Liver (tissue), 9 donors: ENCODE measurements around the gene GALNT9. TPM values are rescaled to one million over a fixed set of nuclear protein-coding genes. Genes with fewer than 3 reads are reported as not detected.

Source experiments
- DNase-seq: peaks from one replicate; pipeline ENCODE4 v3.0.0-alpha.2; 2017; ENCODE audit warnings: low spot score
- H3K27ac ChIP-seq, 2 donors: one replicate each; pipeline ENCODE4 v1.7.0; 2013; ENCODE audit warnings: inconsistent platforms in 2 of 2, low read length in 2 of 2, control low read depth in 1 of 2, low read depth in 1 of 2, mild to moderate bottlenecking in 1 of 2
- H3K27me3 ChIP-seq, 4 donors: one replicate each; pipeline versions ENCODE4 v1.6.1 to v1.7.0; 2013; ENCODE audit warnings: low read length in 3 of 4, inconsistent platforms in 1 of 4, mild to moderate bottlenecking in 1 of 4, moderate library complexity in 1 of 4; ENCODE audit not compliant: control insufficient read depth in 4 of 4, insufficient read depth in 4 of 4
- H3K36me3 ChIP-seq, 4 donors: one replicate each; pipeline versions ENCODE4 v1.6.1 to v1.7.0; 2013; ENCODE audit warnings: low read length in 3 of 4, mild to moderate bottlenecking in 3 of 4, low read depth in 1 of 4, moderate library complexity in 1 of 4; ENCODE audit not compliant: control insufficient read depth in 4 of 4, insufficient read depth in 3 of 4
- H3K4me1 ChIP-seq, 4 donors: one replicate each; pipeline versions ENCODE4 v1.6.1 to v1.7.0; 2013; ENCODE audit warnings: low read length in 3 of 4, mild to moderate bottlenecking in 3 of 4, moderate library complexity in 1 of 4; ENCODE audit not compliant: control insufficient read depth in 4 of 4, insufficient read depth in 4 of 4
- H3K4me3 ChIP-seq, 3 donors: one replicate each; pipeline versions ENCODE4 v1.6.1 to v1.7.0; 2013; ENCODE audit warnings: low read length in 3 of 3, control low read depth in 1 of 3, low read depth in 1 of 3, mild to moderate bottlenecking in 1 of 3
- H3K9ac ChIP-seq, 2 donors: one replicate each; pipeline ENCODE4 v1.7.0; 2013; ENCODE audit warnings: low read length in 2 of 2, mild to moderate bottlenecking in 2 of 2, moderate library complexity in 2 of 2, control low read depth in 1 of 2, low read depth in 1 of 2
- H3K9me3 ChIP-seq, 4 donors: one replicate each; pipeline versions ENCODE4 v1.6.1 to v1.7.0; 2013; ENCODE audit warnings: low read length in 3 of 4; ENCODE audit not compliant: control insufficient read depth in 4 of 4
- EGR1 ChIP-seq, 2 donors: IDR thresholded peaks; 2 replicates each; pipeline ENCODE4 v1.6.1; 2016 to 2018; ENCODE audit warnings: antibody characterized with exemption in 2 of 2, low read depth in 2 of 2
- FOXA1 ChIP-seq: IDR thresholded peaks from 2 replicates; pipeline ENCODE4 v1.6.1; 2016; ENCODE audit warnings: antibody characterized with exemption
- FOXA2 ChIP-seq: IDR thresholded peaks from 2 replicates; pipeline ENCODE4 v1.6.1; 2016; ENCODE audit warnings: antibody characterized with exemption
- GABPA ChIP-seq, 2 donors: IDR thresholded peaks in 1 of 2; conservative IDR thresholded peaks in 1 of 2; 2 replicates each; pipeline ENCODE4 v1.6.1; 2016; ENCODE audit warnings: antibody characterized with exemption in 2 of 2, mild to moderate bottlenecking in 1 of 2, moderate library complexity in 1 of 2
- HNF4A ChIP-seq, 2 donors: conservative IDR thresholded peaks; 2 replicates each; pipeline ENCODE4 v1.6.1; 2016; ENCODE audit warnings: antibody characterized with exemption in 2 of 2, mild to moderate bottlenecking in 2 of 2
- RAD21 ChIP-seq, 2 donors: IDR thresholded peaks; 2 replicates each; pipeline ENCODE4 v1.6.1; 2016; ENCODE audit warnings: antibody characterized with exemption in 2 of 2, mild to moderate bottlenecking in 2 of 2
- RXRA ChIP-seq, 2 donors: IDR thresholded peaks; 2 replicates each; pipeline ENCODE4 v1.6.1; 2017 to 2018; ENCODE audit warnings: antibody characterized with exemption in 2 of 2, mild to moderate bottlenecking in 1 of 2
- SP1 ChIP-seq: IDR thresholded peaks from 2 replicates; pipeline ENCODE4 v1.6.1; 2018; ENCODE audit warnings: antibody characterized with exemption, mild to moderate bottlenecking
- TAF1 ChIP-seq: conservative IDR thresholded peaks from 2 replicates; pipeline ENCODE4 v1.6.1; 2016; ENCODE audit warnings: antibody characterized with exemption, mild to moderate bottlenecking
- YY1 ChIP-seq: IDR thresholded peaks from 2 replicates; pipeline ENCODE4 v1.6.1; 2016; ENCODE audit warnings: antibody characterized with exemption, mild to moderate bottlenecking
- WGBS: extraction: QIAGEN DNeasy Blood & Tissue Kit; methylation state at CpG from one replicate; pipeline ENCODE4 v1.1.7; 2013; 5-methylcytosine and 5-hydroxymethylcytosine counted together
- polyA plus RNA-seq, 2 donors: library from polyadenylated mRNA; stranded (reverse) in 1 of 2; unstranded in 1 of 2; fragments of 200-250 nt in 1 of 2; fragments of >200 nt in 1 of 2; fragmentation: Nextera tagmentation in 1 of 2; extraction: Ambion mirVana in 1 of 2; gene quantifications; one replicate each; pipeline versions ENCODE4 v1.2.1 to v1.2.3, GENCODE V29; 2013 to 2015
- total RNA-seq, 2 donors: library from RNA; depleted of rRNA; stranded (reverse); fragments of >200 nt; gene quantifications; one replicate each; pipeline ENCODE4 v1.2.3, GENCODE V29; 2014
- TF ChIP-seq, protein P1 (sequence below): fragments of 150-350 bp; IDR thresholded peaks from 2 replicates; pipeline ENCODE4 v1.5.1; 2017; ENCODE audit warnings: improper control_type of control experiment, low read depth, low read length; ENCODE audit not compliant: missing input control
- TF ChIP-seq, protein P2 (sequence below): IDR thresholded peaks from 2 replicates; pipeline ENCODE4 v1.6.1; 2016; ENCODE audit warnings: antibody characterized with exemption
- TF ChIP-seq, protein P3 (sequence below): IDR thresholded peaks from 2 replicates; pipeline ENCODE4 v1.6.1; 2016; ENCODE audit warnings: antibody characterized with exemption
- donor health status: healthy.
- donor health status: healthy.
- donor health status: healthy.
- donor health status: healthy.
- donor health status: healthy.

Gene GALNT9
- total and polyA plus RNA-seq, 4 donors: 0.05 to 0.25 (median 0.09) TPM; not detected in 1

DNA sequence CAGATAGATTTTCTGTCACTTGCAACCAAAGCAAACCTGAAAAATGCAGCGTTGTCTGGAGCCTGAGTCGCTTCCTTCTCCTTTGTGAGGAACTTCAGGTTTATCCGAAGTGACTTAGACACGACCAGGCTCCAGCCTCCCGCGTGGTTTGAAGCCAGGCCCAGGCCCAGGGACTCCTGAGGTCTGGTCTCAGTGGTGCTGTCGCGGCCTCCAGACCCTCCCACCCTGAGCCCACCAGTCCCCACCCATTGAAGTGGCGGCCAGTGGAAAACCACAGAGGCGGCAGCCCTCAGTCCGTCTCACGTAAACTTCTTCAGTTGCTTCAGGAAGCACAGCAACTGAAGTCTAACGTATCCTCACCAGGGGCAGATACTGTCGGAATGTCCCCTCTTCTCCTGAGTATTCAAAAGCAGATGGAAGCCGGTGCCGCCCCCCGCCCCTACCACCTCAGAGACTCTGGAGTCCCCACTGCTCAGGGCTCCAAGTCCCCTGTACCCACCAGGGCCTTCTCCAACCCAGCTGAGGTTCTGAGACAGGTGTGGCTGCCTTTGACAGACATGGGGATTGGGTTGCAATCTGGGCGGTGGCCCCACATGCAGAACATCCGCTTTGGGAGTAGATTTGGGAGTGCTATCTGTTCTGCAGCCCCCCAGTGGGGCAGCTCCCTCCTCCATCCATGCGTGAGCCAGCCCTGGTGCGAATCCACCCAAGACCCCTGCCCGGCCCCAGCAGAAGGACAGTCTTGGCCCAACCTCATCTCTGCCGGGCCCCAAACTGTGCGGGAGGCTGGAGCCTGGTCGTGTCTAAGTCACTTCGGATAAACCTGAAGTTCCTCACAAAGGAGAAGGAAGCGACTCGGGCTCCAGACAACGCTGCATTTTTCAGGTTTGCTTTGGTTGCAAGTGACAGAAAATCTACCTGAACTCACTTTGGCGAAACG lies 26.6 kb upstream of the GALNT9 start (continued):
- no peak for TF ChIP-seq HNF4A (conservative IDR thresholded peaks at IDR 0.05)
- TF ChIP-seq, protein P1, sequence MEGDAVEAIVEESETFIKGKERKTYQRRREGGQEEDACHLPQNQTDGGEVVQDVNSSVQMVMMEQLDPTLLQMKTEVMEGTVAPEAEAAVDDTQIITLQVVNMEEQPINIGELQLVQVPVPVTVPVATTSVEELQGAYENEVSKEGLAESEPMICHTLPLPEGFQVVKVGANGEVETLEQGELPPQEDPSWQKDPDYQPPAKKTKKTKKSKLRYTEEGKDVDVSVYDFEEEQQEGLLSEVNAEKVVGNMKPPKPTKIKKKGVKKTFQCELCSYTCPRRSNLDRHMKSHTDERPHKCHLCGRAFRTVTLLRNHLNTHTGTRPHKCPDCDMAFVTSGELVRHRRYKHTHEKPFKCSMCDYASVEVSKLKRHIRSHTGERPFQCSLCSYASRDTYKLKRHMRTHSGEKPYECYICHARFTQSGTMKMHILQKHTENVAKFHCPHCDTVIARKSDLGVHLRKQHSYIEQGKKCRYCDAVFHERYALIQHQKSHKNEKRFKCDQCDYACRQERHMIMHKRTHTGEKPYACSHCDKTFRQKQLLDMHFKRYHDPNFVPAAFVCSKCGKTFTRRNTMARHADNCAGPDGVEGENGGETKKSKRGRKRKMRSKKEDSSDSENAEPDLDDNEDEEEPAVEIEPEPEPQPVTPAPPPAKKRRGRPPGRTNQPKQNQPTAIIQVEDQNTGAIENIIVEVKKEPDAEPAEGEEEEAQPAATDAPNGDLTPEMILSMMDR: no peak
- TF ChIP-seq GABPA (IDR thresholded peaks at IDR 0.05 in 1 of 2, conservative IDR thresholded peaks at IDR 0.05 in 1 of 2): no peak
- no peak for TF ChIP-seq SP1
- no peak for TF ChIP-seq FOXA1

DNA sequence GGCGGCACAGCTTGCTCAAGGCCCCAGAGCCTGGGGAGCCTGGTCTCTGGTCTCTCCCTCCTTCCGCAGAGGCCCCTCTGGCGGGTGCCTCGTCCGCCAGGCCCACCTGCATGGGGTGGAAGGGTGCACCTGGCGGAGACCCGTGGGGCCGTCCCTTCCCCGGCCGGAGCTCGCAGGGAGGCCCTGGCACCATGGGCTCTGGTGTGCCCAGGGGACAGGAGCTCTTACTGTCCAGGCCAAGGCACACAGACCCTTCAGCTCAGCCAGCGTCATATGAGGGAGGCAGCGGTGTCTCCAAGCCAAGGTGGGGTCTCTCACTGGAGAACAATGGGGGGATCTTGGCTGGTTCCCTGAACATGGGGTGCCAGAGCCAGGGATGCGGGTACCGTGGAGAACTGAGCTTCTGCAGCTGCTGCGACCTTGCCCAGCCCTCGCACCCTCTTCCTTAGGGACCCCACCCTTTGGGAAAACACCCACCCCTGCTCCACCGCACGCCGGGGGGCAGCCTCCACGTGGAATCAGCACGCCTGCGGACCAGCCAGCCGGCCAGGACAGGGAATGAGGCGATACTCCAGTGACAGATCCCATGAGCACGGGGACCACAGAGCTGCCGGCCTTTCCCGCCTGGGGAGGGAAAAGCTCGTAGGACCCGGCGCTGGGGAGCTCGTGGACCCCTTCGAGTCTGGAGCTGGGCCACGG lies 25.7 kb upstream of the GALNT9 start:
- H3K4me1 ChIP-seq: no peaks in the 10 kb centered on the region
- H3K9ac ChIP-seq: no peak overlapping the region
- WGBS: 86% methylated on average over 34 of the region's 34 CpGs
- no peak for DNase-seq
- no peaks in the 10 kb centered on the region for H3K9me3 ChIP-seq
- TF ChIP-seq EGR1 (IDR thresholded peaks at IDR 0.05; ENCODE audit: low read depth in 2 of 2): no peak
- TF ChIP-seq, protein P2, sequence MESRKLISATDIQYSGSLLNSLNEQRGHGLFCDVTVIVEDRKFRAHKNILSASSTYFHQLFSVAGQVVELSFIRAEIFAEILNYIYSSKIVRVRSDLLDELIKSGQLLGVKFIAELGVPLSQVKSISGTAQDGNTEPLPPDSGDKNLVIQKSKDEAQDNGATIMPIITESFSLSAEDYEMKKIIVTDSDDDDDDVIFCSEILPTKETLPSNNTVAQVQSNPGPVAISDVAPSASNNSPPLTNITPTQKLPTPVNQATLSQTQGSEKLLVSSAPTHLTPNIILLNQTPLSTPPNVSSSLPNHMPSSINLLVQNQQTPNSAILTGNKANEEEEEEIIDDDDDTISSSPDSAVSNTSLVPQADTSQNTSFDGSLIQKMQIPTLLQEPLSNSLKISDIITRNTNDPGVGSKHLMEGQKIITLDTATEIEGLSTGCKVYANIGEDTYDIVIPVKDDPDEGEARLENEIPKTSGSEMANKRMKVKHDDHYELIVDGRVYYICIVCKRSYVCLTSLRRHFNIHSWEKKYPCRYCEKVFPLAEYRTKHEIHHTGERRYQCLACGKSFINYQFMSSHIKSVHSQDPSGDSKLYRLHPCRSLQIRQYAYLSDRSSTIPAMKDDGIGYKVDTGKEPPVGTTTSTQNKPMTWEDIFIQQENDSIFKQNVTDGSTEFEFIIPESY: no peak
- no peak for TF ChIP-seq TAF1
- TF ChIP-seq HNF4A (conservative IDR thresholded peaks at IDR 0.05): no peak
- no peak for TF ChIP-seq YY1
- no peak for TF ChIP-seq GABPA (IDR thresholded peaks at IDR 0.05 in 1 of 2, conservative IDR thresholded peaks at IDR 0.05 in 1 of 2)
- TF ChIP-seq FOXA1: no peak
- TF ChIP-seq FOXA2: no peak
- no peak for TF ChIP-seq RXRA (IDR thresholded peaks at IDR 0.05)
- no peak for TF ChIP-seq RAD21 (IDR thresholded peaks at IDR 0.05)
- TF ChIP-seq, protein P1: no peak
- TF ChIP-seq, protein P3, sequence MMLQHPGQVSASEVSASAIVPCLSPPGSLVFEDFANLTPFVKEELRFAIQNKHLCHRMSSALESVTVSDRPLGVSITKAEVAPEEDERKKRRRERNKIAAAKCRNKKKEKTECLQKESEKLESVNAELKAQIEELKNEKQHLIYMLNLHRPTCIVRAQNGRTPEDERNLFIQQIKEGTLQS: no peak
- H3K27me3 ChIP-seq: no peaks in the 10 kb centered on the region
- H3K36me3 ChIP-seq: no peaks in the 10 kb centered on the region
- H3K4me3 ChIP-seq: no peak overlapping the region
- no peak overlapping the region for H3K27ac ChIP-seq
